Adrenal gland (tissue), 12 donors: Measurements from ENCODE around the gene DMC1. TPM values are rescaled to one million over a fixed set of nuclear protein-coding genes. Genes with fewer than 3 reads are reported as not detected.

Experiments used
- DNase-seq, 7 donors: peaks; one replicate each; pipeline ENCODE4 v3.0.0-alpha.2; 2019 to 2020
- H3K27ac ChIP-seq, 5 donors: fragments of 200-600 bp; sonication (generic) in 4 of 5; 1 replicate in 3 of 5; 2 replicates in 2 of 5; pipeline versions ENCODE4 v1.5.1 to v1.8.0; 2016 to 2020; ENCODE audit warnings: mild to moderate bottlenecking in 1 of 5
- H3K27me3 ChIP-seq: fragments of 200-600 bp; 2 replicates; pipeline ENCODE4 v1.8.0; 2021
- H3K36me3 ChIP-seq, 2 donors: fragments of 200-600 bp; replicated peaks in 1 of 2; 1 replicate in 1 of 2; 2 replicates in 1 of 2; pipeline versions ENCODE4 v1.5.1 to v1.8.0; 2018 to 2022
- H3K4me1 ChIP-seq, 2 donors: fragments of 200-600 bp; replicated peaks in 1 of 2; 1 replicate in 1 of 2; 2 replicates in 1 of 2; pipeline versions ENCODE4 v1.5.1 to v1.8.0; 2018 to 2021
- H3K4me3 ChIP-seq, 4 donors: fragments of 200-600 bp; sonication (generic) in 3 of 4; one replicate each; pipeline ENCODE4 v1.5.1; 2016 to 2018
- H3K9me3 ChIP-seq, 3 donors: fragments of 200-600 bp; sonication (generic) in 1 of 3; replicated peaks in 1 of 3; 1 replicate in 2 of 3; 2 replicates in 1 of 3; pipeline versions ENCODE4 v1.5.1 to v1.8.0; 2016 to 2021
- POLR2A ChIP-seq, 2 donors: fragments of 450-650 bp; IDR thresholded peaks; one replicate each; pipeline ENCODE4 v1.6.1; 2017; ENCODE audit warnings: antibody characterized with exemption in 2 of 2, mild to moderate bottlenecking in 2 of 2, moderate library complexity in 1 of 2
- WGBS, 4 donors: extraction: QIAGEN DNeasy Blood & Tissue Kit in 2 of 4; methylation state at CpG; one replicate each; pipeline versions ENCODE4 v1.1.5 to v1.1.7; 2013 to 2017; 5-methylcytosine and 5-hydroxymethylcytosine counted together
- intact Hi-C, 2 donors: fragments of 100-400 bp; cut with DNase I; formaldehyde crosslinking; loops; one replicate each; pipeline versions ENCODE4 v1.14.1 to v1.15.0; 2022 to 2023
- polyA plus RNA-seq, 3 donors: library from polyadenylated mRNA; stranded (reverse); fragments of 200-250 nt in 2 of 3; fragments of 350-450 nt in 1 of 3; fragmentation: Illumina TruSeq in 1 of 3; extraction: RNeasy Lipid Tissue Mini Kit (QIAGEN cat#74804) in 1 of 3; gene quantifications; one replicate each; pipeline ENCODE4 v1.2.3, GENCODE V29; 2013 to 2014
- total RNA-seq, 9 donors: library from RNA; depleted of rRNA in 4 of 9; stranded (reverse); fragments of >200 nt in 4 of 9; fragments of 120-200 nt in 1 of 9; fragmentation: NEBNext Ultra II Directional in 1 of 9; extraction: Animal tissue kit (Norgen Biotek cat#: 25700) in 1 of 9; gene quantifications; one replicate each; pipeline versions ENCODE4 v1.1.0 to v1.2.4, GENCODE V29; 2013 to 2023
- TF ChIP-seq, protein P1 (sequence below), 6 experiments: fragments of 450-650 bp in 4 of 6; fragments of 200-600 bp in 2 of 6; sonication (generic) in 1 of 6; IDR thresholded peaks; 1 replicate in 5 of 6; 2 replicates in 1 of 6; pipeline versions ENCODE4 v1.5.1 to v1.8.0; 2016 to 2021; ENCODE audit warnings: antibody characterized with exemption in 6 of 6, mild to moderate bottlenecking in 2 of 6, moderate library complexity in 1 of 6
- donor health status: healthy with polysubstance abuse.
- donor health status: Bipolar disorder and iron deficiency.
- donor health status: DM: yes; HTN: yes; CAD: no.
- donor health status: DM: no; HTN: no; CAD: no.
- donor health status: DM: no; HTN: no; CAD: no.
- donor health status: DM: yes; HTN: yes; CAD: no.

Gene DMC1
- total and polyA plus RNA-seq, 12 donors: 0.08 to 28.9 (median 0.51) TPM; not detected in 2

GRCh38 chr22:38482662-38483308, 87.2 kb downstream of the DMC1 start:
- intact Hi-C loops: no loop called here
- Histone ChIP-seq H3K27ac (no peak overlapping the region), H3K4me3 (no peak overlapping the region), H3K9me3 (no peaks in the 10 kb centered on the region), H3K36me3 (peaks cover 0 to 75% of the 10 kb centered on the region in 2 donors), H3K4me1 (no peaks in the 10 kb centered on the region), H3K27me3 (no peaks in the 10 kb centered on the region)
- peak in 1 of 7 donors; percentile 34 for DNase-seq
- 93 to 97% (median 93%) methylated on average over 6 of the region's 6 CpGs for WGBS, 4 donors
- TF ChIP-seq, protein P1, sequence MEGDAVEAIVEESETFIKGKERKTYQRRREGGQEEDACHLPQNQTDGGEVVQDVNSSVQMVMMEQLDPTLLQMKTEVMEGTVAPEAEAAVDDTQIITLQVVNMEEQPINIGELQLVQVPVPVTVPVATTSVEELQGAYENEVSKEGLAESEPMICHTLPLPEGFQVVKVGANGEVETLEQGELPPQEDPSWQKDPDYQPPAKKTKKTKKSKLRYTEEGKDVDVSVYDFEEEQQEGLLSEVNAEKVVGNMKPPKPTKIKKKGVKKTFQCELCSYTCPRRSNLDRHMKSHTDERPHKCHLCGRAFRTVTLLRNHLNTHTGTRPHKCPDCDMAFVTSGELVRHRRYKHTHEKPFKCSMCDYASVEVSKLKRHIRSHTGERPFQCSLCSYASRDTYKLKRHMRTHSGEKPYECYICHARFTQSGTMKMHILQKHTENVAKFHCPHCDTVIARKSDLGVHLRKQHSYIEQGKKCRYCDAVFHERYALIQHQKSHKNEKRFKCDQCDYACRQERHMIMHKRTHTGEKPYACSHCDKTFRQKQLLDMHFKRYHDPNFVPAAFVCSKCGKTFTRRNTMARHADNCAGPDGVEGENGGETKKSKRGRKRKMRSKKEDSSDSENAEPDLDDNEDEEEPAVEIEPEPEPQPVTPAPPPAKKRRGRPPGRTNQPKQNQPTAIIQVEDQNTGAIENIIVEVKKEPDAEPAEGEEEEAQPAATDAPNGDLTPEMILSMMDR (IDR thresholded peaks at IDR 0.05): no peak
- no peak for TF ChIP-seq POLR2A (IDR thresholded peaks at IDR 0.05)

- 81 to 93% (median 85%) methylated on average over 8 of the region's 8 CpGs for WGBS, 4 donors
- H3K36me3 ChIP-seq: peaks cover 0 to 66% of the 10 kb centered on the region in 2 donors
- intact Hi-C loops: no loop called here
Measured at GRCh38 chr22:38481871-38482332, 88.1 kb downstream of the DMC1 start.

DNA sequence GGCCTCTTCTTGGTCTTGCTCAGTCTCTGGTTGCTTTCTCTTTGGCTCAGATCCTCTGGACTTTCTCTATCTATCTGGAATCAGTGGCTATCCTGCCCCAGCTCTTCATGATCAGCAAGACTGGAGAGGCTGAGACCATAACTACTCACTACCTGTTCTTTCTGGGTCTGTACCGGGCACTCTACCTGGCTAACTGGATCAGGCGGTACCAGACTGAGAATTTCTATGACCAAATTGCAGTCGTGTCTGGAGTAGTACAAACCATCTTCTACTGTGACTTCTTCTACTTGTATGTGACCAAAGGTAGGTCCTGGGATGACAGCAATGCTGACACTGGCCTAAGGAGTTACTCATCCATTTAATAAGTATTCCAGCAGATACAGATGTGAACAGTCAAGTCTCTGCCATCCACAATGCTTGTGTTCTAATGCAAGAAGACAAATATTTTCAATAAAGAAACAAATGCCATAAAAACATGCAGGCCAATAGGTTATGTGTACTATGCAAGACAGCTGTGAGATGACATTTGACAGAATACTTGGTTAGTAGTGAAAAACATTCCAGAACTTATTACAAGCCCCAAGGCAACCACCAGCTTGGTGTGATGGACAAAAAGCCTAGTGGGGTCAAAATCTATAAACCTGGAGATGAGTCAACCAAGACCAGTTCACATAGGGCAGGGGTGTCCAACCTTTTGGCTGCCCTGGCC, 88.7 kb downstream of the DMC1 start:
- TF ChIP-seq, protein P1 (IDR thresholded peaks at IDR 0.05): no peak
- no peak for TF ChIP-seq POLR2A (IDR thresholded peaks at IDR 0.05)
- no peaks in the 10 kb centered on the region for H3K9me3 ChIP-seq
- intact Hi-C loops: no loop called here
- no peaks in the 10 kb centered on the region for H3K27me3 ChIP-seq
- no peak overlapping the region for H3K27ac ChIP-seq
- H3K36me3 ChIP-seq: peaks cover 0 to 60% of the 10 kb centered on the region in 2 donors
- no peaks in the 10 kb centered on the region for H3K4me1 ChIP-seq
- peak in 1 of 7 donors; percentile 50 for DNase-seq
- 88 to 93% (median 91%) methylated on average over 3 of the region's 3 CpGs for whole genome bisulfite sequencing, 4 donors
- no peak overlapping the region for H3K4me3 ChIP-seq

More at GRCh38 chr22:38481871-38482332, 88.1 kb downstream of the DMC1 start:
- Histone ChIP-seq H3K27me3 (no peaks in the 10 kb centered on the region), H3K4me1 (no peaks in the 10 kb centered on the region), H3K4me3 (no peak overlapping the region), H3K27ac (no peak overlapping the region), H3K9me3 (no peaks in the 10 kb centered on the region)
- DNase-seq: peak in 1 of 7 donors; percentile 56
- no peak for TF ChIP-seq POLR2A (IDR thresholded peaks at IDR 0.05)
- TF ChIP-seq, protein P1 (IDR thresholded peaks at IDR 0.05): no peak

DNA sequence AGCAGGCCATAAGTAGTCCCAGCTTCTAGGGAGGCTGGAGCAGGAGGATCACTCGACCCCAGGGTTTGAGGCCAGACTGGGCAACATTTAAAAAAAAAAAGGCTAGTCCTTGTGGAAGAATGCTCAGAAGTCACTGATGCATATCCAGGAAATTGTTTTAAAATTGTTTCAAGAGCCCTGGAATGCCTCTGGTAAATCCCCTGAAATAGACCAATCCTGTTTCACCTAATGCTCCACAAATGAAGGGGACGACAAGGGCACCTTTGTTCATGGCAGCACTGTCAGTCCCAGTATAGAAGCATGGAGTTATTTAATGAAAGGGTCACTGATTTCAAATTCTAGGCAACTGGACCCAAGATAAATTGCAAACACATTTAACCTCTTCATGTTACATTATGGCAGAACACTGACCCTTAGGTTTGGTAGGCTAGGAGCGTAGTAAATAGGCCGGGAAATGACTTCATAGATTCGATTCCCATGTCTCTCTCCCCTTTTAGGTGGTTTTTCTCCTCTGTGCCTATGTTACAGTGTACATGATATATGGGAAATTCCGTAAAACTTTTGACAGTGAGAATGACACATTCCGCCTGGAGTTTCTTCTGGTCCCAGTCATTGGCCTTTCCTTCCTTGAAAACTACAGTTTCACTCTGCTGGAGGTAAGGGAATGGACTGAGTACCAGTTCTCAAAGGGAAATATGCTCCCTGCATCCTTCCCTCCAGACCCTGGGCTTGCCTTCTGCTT, 90.7 kb downstream of the DMC1 start:
- H3K36me3 ChIP-seq: peaks cover 0 to 40% of the 10 kb centered on the region in 2 donors
- no peaks in the 10 kb centered on the region for H3K4me1 ChIP-seq
- intact Hi-C loops: no loop called here
- no peak for TF ChIP-seq POLR2A (IDR thresholded peaks at IDR 0.05)
- TF ChIP-seq, protein P1 (IDR thresholded peaks at IDR 0.05): no peak
- no peaks in the 10 kb centered on the region for H3K9me3 ChIP-seq
- no peak overlapping the region for H3K27ac ChIP-seq
- WGBS, 4 donors: 74 to 81% (median 78%) methylated on average over 7 of the region's 7 CpGs
- H3K27me3 ChIP-seq: no peaks in the 10 kb centered on the region
- peak in 1 of 7 donors; percentile 9 for DNase-seq
- no peak overlapping the region for H3K4me3 ChIP-seq
